Measurements from ENCODE around the gene ADAMTS7. TPM values are rescaled to one million over a fixed set of nuclear protein-coding genes. Genes with fewer than 3 reads are reported as not detected.
"Not testable (repeated sequence)": the region's sequence is repeated elsewhere in the genome, so short reads cannot be mapped to it uniquely, and the experiment has no call there.

ADAMTS7 gene
- total and polyA plus RNA-seq, 2 donors (not counting 3 experiments of a cell fraction or from before 2014, with no cell fraction given) = 49.6 to 64.7 TPM

DNA sequence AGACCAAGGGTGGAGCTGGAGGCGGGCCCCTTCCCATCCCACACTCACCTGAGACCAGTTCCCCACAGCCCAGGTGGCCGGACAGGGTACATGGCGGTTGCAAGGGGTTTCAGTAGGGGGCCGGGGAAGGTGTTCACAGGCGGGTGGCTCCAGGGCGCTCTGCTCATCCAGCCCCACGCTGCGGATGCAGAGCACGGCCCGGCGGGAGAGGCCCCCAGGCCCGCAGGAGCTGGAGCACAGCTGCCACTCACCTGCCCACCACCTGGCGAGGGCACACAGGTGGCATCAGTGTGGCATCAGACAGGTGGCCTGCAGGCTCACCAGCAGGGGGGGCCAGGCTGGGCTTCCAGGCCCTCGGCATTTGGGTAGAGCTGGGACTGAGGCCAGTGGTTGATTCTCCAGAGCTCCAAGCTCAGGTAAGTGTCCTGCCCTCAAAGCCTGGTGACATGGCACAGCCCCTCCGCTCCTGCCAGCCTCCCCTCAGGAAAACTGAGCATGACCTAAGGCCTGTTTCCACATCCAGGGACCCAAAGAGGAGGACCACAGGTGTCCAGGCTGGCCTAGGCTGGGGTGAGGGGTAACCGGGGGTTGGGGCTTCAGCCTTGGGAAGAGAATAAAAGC lies 43.8 kb downstream of the ADAMTS7 start:
- no peak overlapping the region for H3K27ac ChIP-seq (ENCODE audit: insufficient read depth, low read depth, low read length)
- no peaks in the 10 kb centered on the region for H3K36me3 ChIP-seq (ENCODE audit: control insufficient read depth in 2 of 2, extremely low read depth in 1 of 2, insufficient read depth in 2 of 2, low read length in 2 of 2)
- ChIA-PET POLR2A (no interaction called here), CTCF (no interaction called here)
- no peaks in the 10 kb centered on the region for H3K4me1 ChIP-seq (ENCODE audit: control insufficient read depth, extremely low read depth, insufficient read depth, low read length)
- H2AFZ ChIP-seq (ENCODE audit: low read depth, low read length) = no peak overlapping the region
- no peak overlapping the region for H3K9ac ChIP-seq (replicated peaks; ENCODE audit: extremely low read depth, insufficient read depth, low read length)
- FAIRE-seq = no peak
- no peaks in the 10 kb centered on the region for H4K20me1 ChIP-seq (replicated peaks; ENCODE audit: control insufficient read depth, extremely low read depth, insufficient read depth, low read length)
- intact Hi-C loops (cut with micrococcal nuclease) = no loop called here
- TF ChIP-seq GATA2 (IDR thresholded peaks at IDR 0.05; ENCODE audit: insufficient read depth, insufficient read length, low read depth, low read length) (no peak), POLR2AphosphoS5 (IDR thresholded peaks at IDR 0.05; ENCODE audit: insufficient read depth, low read depth, low read length) (no peak), EZH2 (IDR thresholded peaks at IDR 0.05; ENCODE audit: borderline replicate concordance, low read depth, low read length, severe bottlenecking) (no peak), JUN (IDR thresholded peaks at IDR 0.05; ENCODE audit: borderline replicate concordance, insufficient read depth, insufficient read length, low read depth) (no peak), FOS (IDR thresholded peaks at IDR 0.05; ENCODE audit: borderline replicate concordance, insufficient read depth, low read length) (no peak), POLR2A (IDR thresholded peaks at IDR 0.05; ENCODE audit: low read depth, low read length) (no peak), MYC (IDR thresholded peaks at IDR 0.05; ENCODE audit: low read depth, low read length) (no peak)
- TF ChIP-seq, protein P1, sequence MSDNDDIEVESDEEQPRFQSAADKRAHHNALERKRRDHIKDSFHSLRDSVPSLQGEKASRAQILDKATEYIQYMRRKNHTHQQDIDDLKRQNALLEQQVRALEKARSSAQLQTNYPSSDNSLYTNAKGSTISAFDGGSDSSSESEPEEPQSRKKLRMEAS (IDR thresholded peaks at IDR 0.05; ENCODE audit: insufficient read depth, insufficient read length) = no peak
- TF ChIP-seq, protein P2, sequence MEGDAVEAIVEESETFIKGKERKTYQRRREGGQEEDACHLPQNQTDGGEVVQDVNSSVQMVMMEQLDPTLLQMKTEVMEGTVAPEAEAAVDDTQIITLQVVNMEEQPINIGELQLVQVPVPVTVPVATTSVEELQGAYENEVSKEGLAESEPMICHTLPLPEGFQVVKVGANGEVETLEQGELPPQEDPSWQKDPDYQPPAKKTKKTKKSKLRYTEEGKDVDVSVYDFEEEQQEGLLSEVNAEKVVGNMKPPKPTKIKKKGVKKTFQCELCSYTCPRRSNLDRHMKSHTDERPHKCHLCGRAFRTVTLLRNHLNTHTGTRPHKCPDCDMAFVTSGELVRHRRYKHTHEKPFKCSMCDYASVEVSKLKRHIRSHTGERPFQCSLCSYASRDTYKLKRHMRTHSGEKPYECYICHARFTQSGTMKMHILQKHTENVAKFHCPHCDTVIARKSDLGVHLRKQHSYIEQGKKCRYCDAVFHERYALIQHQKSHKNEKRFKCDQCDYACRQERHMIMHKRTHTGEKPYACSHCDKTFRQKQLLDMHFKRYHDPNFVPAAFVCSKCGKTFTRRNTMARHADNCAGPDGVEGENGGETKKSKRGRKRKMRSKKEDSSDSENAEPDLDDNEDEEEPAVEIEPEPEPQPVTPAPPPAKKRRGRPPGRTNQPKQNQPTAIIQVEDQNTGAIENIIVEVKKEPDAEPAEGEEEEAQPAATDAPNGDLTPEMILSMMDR (IDR thresholded peaks at IDR 0.05; ENCODE audit: extremely low read depth in 1 of 2, insufficient read depth in 1 of 2, low read depth in 1 of 2, low read length in 2 of 2) = no peak
- no TSS peak for BruUV-seq (replicated peaks)
- no peak overlapping the region for H3K4me2 ChIP-seq (ENCODE audit: insufficient read depth, low read length)
- H3K27me3 ChIP-seq (ENCODE audit: control insufficient read depth in 2 of 2, insufficient read depth in 2 of 2, low read length in 2 of 2) = no peaks in the 10 kb centered on the region
- no peaks in the 10 kb centered on the region for H3K9me1 ChIP-seq (replicated peaks; ENCODE audit: control insufficient read depth, extremely low read depth, insufficient read depth, low read length)
- DNase-seq (ENCODE audit: low read depth, low spot score) = no peak
- dilution Hi-C loops (cut with MboI; ENCODE audit: extremely low pct_ligation_motif_present, low sequenced_read_pairs) = no loop called here
- no peaks in the 10 kb centered on the region for H3K9me3 ChIP-seq (replicated peaks; ENCODE audit: control insufficient read depth, insufficient read depth, low read length)
- no peaks in the 10 kb centered on the region for H3K79me2 ChIP-seq (ENCODE audit: control insufficient read depth, insufficient read depth, low read length)
- H3K4me3 ChIP-seq (replicated peaks in 1 of 3; ENCODE audit: insufficient read depth in 1 of 3, low read depth in 1 of 3, low read length in 3 of 3) = no peak overlapping the region

DNA sequence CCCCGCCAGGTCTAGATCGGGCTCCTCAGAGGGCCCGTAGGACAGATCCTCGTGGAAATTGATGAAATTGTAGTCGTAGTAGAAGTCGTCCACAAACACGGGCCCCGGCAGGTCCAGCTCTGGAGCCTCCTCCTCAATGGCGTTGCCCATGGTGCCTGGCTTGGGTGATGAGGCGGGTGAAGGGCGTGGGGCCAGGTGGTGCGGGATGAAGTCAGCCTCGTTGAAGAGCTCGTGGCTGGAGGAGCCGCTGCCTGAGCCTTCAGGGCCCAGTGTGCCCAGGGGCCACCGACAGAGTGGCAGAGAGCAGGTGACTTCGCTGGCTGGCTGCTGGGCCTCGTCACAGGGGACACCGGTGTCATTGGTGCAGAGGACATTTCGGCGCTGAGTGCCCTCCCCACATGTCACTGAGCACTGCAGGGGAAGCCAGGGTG lies 44.6 kb downstream of the ADAMTS7 start:
- CTCF ChIA-PET = interaction anchor here (1.2 kb wide), 1 partner anchor 15 kb away, joined by 3 read pairs; no protein-coding TSS in a partner anchor
- POLR2A ChIA-PET; H4K20me1 ChIP-seq (replicated peaks; ENCODE audit: control insufficient read depth, extremely low read depth, insufficient read depth, low read length); FAIRE-seq; H3K4me3 ChIP-seq (replicated peaks in 1 of 3; ENCODE audit: insufficient read depth in 1 of 3, low read depth in 1 of 3, low read length in 3 of 3); H3K9me1 ChIP-seq (replicated peaks; ENCODE audit: control insufficient read depth, extremely low read depth, insufficient read depth, low read length); H3K4me1 ChIP-seq (ENCODE audit: control insufficient read depth, extremely low read depth, insufficient read depth, low read length); H3K9me3 ChIP-seq (replicated peaks; ENCODE audit: control insufficient read depth, insufficient read depth, low read length); dilution Hi-C loops (cut with MboI; ENCODE audit: extremely low pct_ligation_motif_present, low sequenced_read_pairs); H3K27ac ChIP-seq (ENCODE audit: insufficient read depth, low read depth, low read length); H3K79me2 ChIP-seq (ENCODE audit: control insufficient read depth, insufficient read depth, low read length); H3K27me3 ChIP-seq (ENCODE audit: control insufficient read depth in 2 of 2, insufficient read depth in 2 of 2, low read length in 2 of 2); H3K9ac ChIP-seq (replicated peaks; ENCODE audit: extremely low read depth, insufficient read depth, low read length); H2AFZ ChIP-seq (ENCODE audit: low read depth, low read length); intact Hi-C loops (cut with micrococcal nuclease); H3K4me2 ChIP-seq (ENCODE audit: insufficient read depth, low read length); DNase-seq (ENCODE audit: low read depth, low spot score); H3K36me3 ChIP-seq (ENCODE audit: control insufficient read depth in 2 of 2, extremely low read depth in 1 of 2, insufficient read depth in 2 of 2, low read length in 2 of 2): not testable (repeated sequence)
- BruUV-seq (replicated peaks) = TSS peak; percentile 62

All from endothelial cell of umbilical vein (primary cell).